ENCODE measurements around the gene MEOX2.

Gene MEOX2

GRCh38 chr7:15686295-15686956 is at the start of gene MEOX2:
MEOX2 (minus strand) TSS chr7:15686683; CDS start chr7:15686402, 281 bp downstream.
- DNase-seq, result no peak

DNA sequence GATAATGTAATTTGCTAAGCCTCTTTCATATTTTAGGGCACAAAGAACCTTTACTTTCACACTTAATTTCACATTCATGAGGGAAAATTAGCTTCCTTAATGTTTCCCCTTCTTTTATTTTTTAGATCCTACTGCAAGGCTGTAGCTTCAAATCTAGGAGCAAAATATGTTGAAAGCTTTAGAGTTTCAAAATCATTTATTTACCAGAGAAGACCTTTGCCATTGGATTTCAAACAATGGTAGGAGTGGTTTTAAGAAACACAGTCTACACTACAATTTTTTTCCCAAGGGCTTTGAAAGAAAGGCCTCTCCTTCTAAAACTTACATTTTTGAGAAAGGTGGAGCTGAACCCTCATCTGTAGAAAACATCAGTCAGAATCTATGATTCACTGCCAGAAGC is 43.3 kb upstream of the MEOX2 start:
- no peak for DNase-seq

DNA sequence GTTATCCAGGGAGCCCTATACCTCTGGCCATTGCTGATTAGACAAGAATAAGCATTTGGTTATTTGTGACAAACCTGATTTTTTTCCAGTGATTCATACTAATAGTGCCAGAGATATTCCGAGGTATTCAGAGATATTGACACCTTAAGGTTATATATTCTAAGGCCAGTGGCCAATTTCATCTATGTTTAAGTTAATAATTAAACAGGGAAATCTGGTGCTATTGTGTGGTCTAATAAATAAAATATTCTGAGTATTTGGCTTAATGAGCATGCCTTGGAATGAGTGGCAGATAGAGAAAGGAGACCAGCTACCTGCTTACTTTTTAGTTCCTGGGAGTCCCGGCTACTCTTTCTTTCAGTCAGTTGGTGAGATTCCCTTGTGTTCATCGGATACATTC is 38.6 kb upstream of the MEOX2 start:
- no peak for DNase-seq

GRCh38 chr7:15723841-15724240 is 37.4 kb upstream of the MEOX2 start:
- no peak for DNase-seq

- DNase-seq, result peak; percentile 5
These were observed 34.5 kb upstream of the MEOX2 start for GRCh38 chr7:15720849-15721471.

DNA sequence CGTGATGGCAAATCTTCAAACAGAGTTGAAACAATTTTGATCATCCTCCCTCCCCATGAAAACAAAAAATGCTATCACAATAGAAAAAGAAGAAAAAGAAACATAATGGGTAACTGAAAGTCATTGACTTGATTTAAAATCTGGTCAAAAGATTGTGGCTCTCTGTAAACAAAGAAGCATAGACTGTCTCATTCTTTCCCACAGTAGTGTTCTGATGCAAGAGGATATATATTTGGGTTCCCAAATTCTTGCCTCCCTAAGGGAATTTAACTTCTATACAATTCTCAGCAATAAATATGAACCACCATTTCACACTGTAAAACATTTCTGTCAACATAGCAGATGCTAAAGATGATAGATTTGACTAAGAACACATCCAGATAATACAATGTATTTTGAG is 32.8 kb upstream of the MEOX2 start:
- DNase-seq, result no peak

DNA sequence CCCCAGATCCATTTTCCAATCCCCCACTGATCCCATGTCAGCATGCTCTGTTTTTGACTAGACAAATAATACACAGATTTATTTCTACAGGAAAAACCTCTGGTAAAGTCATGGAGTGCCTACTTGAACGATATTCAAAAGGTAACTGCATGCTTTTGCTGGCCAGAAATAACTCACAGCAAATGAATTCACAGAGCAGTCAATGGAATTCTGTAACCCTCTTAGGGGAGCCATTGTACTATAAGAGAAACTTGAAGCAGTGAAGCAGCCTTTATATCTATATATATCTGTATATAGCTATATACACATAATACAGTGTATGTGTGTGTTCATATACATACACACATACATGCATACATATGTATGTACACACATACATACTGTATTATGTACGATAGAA is 29.0 kb upstream of the MEOX2 start:
- no peak for DNase-seq

- DNase-seq, result no peak
These were observed 23.5 kb upstream of the MEOX2 start for GRCh38 chr7:15709978-15710377.

DNA sequence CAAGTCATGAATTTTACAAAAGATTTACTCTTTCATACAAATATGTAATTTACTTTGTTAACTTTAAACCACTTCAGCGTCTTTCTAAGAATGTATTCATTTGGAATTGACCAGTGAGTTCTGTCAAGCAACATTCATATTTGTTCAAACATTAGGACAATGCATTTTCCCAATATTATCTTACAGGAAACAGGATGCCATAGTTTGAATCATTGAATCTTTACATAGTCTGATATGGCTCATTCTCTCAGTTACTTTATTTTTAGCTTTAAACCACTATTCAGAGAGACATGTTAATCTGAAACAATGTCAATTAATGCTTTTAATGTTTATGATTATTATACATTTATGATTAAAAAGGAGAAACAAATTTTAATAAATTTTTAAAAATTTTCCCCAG is 21.1 kb upstream of the MEOX2 start:
- no peak for DNase-seq

DNA sequence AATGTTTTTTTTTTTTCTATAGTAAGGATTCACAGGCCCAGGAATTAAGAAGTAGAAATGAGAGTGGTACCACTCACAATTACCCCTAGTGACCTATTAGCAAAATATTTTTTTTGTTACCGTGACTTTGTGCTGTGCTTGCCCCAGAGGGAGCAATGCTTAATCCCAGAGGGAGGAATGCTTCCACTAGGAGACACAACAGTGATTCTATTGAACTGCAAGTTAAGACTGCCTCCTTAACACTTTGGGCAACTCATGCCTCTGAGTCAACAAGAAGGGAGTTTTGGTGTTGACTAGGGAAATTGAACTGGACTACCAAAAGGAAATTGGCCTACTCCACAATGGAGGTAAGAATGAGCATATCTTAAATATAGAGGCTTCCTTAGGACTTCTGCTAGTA is 17.2 kb upstream of the MEOX2 start:
- DNase-seq, result no peak

- no peak for DNase-seq
These were observed 6.1 kb upstream of the MEOX2 start for GRCh38 chr7:15692501-15693020.

DNA sequence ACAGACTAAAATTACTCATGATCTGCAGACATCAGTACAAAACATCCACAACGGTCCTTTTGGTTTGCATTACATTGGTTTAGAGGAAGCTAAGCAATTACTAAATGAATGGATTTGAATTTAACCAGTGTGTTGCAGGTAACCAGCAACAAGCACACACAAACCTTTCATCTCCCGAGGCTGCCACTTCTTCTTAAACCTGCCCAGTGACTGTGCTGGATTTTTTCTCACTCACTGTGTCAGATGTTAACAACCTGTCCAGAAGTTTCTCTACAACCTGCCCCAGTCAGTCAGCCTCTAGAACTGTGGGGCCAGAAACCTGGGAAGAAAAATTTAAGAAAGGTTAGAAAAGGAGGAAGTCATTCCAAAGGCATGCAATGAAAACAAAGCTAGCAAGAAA is 2.4 kb upstream of the MEOX2 start:
- no peak for DNase-seq

GRCh38 chr7:15688279-15688626 is 1.8 kb upstream of the MEOX2 start:
- no peak for DNase-seq

- DNase-seq, result no peak
These were observed 1.2 kb upstream of the MEOX2 start for GRCh38 chr7:15687546-15688278.

DNA sequence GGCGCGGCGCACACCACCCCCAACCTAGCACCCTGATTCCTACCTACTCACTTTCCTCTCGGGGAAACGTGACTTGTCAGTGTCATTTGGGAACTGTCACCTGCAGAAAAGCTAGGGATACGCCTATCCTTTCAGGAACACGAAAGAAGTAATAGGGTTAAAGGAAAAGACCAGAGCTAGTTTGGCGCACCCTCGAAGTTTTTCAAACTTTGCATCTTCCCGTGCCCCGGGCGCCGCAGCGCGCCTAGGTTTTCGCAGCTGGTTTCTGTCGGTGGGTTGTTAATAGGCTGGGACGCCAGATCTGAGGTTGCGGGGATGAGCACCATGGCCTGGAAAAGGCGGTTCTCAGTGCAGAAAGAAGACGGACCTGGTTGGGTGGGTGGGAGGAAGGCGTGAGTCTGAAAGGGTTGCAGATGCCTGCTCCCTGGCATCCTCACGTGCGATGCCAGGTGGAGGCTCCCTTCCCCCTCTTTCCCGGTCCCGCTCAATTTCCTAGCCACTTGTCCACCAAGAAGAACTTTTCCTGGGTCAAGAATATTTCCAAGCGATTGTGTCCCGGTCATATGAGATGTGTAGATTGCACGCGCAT is 568 bp upstream of the MEOX2 start:
- no peak for DNase-seq

GRCh38 chr7:15685358-15686294 is 857 bp downstream of the MEOX2 start:
- DNase-seq, result peak; percentile 3

GRCh38 chr7:15684871-15685270 is 1.6 kb downstream of the MEOX2 start:
- no peak for DNase-seq

- no peak for DNase-seq
These were observed 2.2 kb downstream of the MEOX2 start for GRCh38 chr7:15684111-15684800.

- no peak for DNase-seq
These were observed 3.7 kb downstream of the MEOX2 start for GRCh38 chr7:15682751-15683245.

- no peak for DNase-seq
These were observed 4.4 kb downstream of the MEOX2 start for GRCh38 chr7:15682111-15682510.

DNA sequence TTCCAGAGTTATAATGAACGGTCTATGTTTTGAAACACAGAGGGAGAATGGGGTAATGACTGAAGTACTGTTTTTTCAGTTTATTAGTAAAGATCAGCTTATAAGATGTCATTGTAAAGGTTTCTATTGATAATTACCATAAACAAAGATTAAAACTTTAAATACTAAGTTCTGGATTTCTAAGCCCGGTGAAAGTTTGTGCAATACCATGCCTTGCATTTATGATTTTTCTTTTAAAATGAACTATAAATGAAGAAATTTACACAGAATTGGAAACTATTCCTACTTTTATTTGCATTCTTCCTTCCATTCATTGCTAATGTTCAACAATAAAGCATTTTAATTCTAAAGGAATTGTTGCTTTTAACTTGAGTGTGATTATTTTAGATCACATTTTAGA is 4.9 kb downstream of the MEOX2 start:
- DNase-seq, result no peak

- no peak for DNase-seq
These were observed 5.3 kb downstream of the MEOX2 start for GRCh38 chr7:15681186-15681585.
